SH-SY5Y (cell line): ENCODE measurements around the gene P2RX7.

ENCODE experiments used
- GATA2 ChIP-seq: IDR thresholded peaks from 2 replicates; pipeline ENCODE4 v1.6.1; 2011; ENCODE audit warnings: mild to moderate bottlenecking, low read depth, low read length
- GATA3 ChIP-seq: IDR thresholded peaks from 2 replicates; pipeline ENCODE4 v1.6.1; 2011; ENCODE audit warnings: low read depth, mild to moderate bottlenecking, low read length, moderate library complexity

P2RX7 gene

DNA sequence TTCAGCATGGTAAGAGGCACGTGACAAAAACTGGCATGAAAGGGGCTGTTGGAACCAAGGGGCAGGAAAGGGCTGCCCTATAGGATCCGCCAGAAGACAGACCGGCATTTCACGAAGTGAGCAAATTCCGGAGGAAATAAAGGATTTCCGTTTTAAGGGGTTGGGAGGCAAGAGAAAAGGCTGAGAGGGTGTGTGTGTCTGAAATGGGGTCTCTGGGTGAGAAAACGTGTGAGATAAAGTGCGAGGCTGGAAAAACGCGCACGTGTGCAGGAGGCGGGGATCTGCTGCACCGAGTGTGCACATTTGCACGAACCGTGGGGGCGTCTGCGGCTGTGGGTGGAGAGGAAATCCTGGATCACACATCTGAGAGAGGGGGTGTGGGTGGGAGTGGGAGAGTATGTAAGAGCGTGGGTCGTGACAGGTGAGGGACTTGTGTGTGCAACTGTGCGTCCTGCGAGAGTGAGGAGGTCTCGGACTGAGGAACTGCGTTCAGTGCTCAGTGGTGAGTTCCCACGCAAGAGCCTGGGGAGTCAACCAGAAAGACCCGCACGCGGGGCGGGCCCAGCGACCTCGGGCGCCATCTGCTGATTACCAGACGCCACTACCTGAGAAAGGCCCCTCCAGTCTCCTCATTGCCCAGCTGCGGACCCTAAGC lies 37.0 kb upstream of the P2RX7 start:
- TF ChIP-seq GATA3 (no peak), GATA2 (no peak)

DNA sequence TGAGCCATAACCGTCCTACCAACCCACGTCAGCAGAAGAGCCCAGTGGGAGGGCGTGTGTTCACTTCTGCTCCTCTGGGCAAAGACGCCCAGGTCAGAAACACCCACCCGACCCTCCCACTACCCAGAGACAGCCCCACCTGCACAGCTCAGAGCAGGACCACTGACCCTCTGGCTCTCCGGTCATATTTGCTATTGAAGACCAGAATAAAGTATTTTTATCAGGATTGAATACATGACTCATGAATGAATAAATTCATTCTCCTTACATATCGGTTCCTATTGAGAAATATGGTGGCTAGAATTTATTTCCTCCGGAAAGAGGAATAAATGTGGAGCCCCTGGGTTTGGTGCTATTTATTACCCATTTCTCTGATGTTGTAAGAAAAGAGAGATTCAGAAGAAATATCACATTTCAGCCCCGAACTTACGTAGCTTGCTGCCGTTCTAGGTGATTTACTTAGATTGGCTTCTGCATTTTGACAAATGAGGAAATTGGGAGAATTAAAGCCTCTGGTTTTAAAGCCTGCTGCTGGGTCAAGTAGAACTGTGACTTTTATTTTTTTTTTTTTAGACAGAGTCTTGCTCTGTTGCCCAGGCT lies 36.4 kb upstream of the P2RX7 start:
- no peak for TF ChIP-seq GATA3
- TF ChIP-seq GATA2, result no peak

DNA sequence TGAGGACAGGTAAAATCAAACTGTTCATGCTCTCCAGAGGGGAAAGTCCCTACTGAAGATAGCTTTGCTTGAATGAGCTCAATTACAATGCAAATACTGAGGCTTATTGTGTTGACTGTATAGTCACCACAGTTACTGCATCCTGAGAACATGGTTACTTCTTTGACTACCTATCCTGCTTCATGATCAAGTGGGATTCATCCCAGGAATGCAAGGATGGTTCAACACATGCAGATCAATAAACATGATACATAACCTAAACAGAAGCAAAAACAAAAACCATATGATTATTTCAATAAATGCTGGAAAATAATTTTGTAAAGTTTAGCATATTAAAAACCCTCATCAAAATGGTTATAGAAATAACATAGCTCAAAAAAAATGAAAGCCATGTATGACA lies 32.9 kb upstream of the P2RX7 start:
- TF ChIP-seq GATA2 (no peak), GATA3 (no peak)

DNA sequence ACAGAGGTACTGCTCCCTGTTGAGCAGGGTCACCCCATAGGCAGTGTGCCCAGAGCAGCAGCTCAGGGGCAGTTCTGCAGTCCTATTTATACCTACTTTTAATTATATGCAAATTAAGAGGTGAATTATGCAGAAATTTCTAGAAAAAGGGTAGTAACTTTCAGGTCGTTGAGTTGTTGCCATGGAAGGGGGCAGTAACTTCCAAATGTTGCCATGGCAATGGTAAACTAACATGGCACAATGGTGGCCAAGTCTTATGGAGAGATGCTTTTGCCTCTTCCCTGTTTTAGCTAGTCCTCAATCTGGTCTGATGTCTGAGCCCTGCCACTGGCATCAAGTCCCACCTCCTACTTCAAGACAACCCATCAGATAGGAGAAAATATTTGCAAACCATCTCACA lies 30.4 kb upstream of the P2RX7 start:
- TF ChIP-seq GATA2 (no peak), GATA3 (no peak)

DNA sequence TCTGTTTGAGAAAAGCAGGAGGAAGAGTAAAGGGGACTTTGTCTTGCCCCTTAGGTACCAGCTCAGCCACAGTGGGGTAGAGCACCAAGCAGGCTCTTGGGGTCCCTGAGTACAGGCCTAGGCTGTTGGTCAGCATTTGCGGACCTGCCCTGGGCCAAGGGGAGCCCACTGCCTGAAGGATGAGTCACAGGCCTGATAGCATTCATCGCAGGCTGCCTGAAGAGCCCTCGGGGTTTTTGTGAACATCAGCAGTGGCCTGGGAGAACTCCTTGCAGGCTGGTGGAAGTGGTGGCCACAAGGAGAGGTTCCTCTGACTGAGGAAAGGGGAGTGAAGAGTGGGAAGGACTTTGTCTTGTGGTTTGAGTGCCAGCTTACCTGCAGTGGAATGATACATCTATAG lies 25.0 kb upstream of the P2RX7 start:
- TF ChIP-seq GATA3, result no peak
- TF ChIP-seq GATA2, result no peak

DNA sequence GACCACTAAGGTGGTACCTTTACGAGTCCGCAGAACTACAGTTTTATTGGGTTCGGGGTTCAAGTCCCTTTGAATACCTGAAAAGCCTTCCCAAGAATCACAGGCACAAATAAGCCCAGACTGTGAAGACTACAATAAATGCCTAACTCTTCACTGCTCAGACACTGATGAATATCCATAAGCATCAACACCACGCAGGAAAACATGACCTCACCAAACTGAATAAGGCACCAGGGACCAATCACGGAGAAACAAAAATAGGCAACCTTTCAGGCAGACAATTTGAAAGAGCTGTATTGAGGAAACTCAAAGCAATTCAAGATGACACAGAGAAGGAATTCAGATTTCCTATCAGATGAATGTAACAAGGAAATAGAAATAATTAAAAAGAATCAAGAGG lies 24.2 kb upstream of the P2RX7 start:
- TF ChIP-seq GATA2 (no peak), GATA3 (no peak)

DNA sequence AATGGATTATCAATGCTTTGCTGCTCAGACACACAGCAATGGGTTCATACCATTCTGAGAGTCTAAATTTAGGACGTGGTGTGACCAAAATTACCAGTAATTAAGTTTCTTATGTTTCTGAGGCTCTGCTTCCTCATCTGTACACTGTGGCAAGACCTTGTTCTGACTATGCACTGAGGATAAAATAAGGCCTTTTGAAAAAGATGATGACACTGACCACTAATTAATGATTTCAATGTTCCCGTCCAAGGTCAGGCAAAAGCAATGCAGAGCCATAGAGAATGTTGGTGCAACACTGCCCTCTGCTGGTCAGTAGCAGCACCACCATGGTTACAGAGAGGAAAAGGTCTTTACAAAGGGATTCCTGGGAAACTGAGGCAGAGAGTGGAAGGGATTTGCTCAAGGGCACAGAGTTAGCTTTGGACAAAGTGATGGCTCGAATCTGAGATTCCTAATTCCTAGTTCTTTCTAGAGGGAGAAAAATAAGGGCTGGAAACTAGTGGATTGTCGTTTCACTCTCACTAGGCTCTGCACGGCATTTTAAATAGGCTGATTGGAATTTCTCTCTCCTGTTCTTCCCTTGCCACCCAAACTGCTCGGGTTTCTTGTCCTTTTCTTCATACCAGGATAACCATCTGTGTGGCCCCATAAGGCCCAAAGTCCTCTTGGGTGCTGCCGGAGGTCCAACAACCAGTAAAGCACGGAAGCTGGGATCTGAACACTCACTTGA lies 22.3 kb upstream of the P2RX7 start:
- no peak for TF ChIP-seq GATA2
- no peak for TF ChIP-seq GATA3

DNA sequence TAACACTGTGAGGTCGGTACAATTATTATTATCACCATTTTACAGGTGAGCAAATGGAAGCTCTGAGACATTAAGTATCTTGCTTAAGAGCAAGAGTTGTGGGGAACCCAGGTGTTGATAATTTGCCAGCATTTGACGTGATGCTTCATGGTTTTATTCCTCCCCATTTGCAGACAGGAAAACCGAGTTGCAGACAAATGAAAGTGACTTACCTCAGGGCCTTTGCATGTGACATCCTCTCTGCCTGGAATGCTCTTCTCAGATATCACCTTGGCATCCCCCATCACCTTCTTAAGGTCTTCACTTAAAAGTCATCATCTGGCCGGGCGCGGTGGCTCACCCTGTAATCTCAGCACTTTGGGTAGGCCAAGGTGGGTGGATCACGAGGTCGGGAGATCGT lies 21.0 kb upstream of the P2RX7 start:
- TF ChIP-seq GATA2, result no peak
- no peak for TF ChIP-seq GATA3

DNA sequence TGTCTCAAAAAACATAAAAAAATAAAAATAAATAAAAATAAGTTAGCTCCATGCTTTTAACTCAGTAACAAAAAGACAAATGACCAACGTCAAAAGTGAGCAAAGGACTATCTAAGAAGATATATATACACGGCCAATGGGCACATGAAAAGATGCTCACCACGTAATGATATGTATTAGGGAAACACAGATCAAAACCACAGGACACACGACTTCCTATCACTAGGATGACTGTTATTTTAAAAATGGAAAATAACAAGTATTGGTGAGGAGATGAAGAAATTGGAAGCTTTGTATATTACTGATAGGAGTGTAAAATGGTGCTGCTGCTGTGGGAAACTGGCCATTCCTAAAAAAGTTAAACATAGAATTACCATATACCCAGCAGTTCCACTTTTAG lies 20.2 kb upstream of the P2RX7 start:
- TF ChIP-seq GATA2, result no peak
- TF ChIP-seq GATA3, result no peak

DNA sequence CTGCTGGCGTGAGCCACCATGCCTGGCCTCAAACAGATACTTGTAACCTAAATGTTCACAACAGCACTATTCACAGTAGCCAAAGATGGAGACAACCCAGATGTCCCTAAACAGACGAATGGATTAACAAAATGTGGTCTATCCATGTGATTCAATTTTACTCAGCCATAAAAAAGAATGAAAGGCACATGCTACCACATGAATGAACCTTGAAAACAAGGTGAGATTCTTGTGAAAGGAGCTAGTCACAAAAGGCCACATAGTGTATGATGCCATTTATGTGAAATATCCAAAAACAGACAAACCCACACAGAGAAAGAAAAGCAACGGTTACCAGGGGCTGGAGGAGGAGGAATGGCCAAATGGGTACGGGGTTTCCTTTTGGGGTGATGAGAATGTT lies 19.6 kb upstream of the P2RX7 start:
- TF ChIP-seq GATA2 (no peak), GATA3 (no peak)

DNA sequence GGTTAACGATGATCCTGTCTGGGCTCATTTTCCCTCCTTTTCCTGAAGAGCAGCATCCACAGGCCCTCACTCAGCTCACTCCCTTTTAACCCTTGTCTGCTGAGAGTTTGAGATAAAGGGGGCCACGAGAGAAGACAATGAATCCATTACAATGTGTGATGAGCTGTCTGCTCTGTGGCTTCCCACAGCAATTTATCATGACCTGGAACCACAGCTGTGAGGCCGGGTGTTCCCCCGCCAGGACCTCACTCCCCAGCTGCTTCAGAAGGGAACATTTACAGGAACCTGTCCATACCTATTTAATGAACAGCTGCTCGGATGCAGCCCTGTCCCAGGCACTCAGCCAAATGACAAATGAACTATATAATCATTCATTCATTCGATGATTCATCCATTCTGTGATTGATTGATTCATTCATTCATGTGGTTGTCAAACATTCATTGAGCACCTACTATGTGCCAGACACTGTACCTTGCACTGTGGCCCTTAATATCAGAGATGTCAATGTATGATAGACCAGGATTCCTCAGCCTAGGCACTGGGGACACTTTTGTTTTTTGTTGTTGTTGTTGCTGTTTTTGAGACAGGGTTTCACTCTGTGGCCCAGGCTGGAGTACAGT lies 18.5 kb upstream of the P2RX7 start:
- no peak for TF ChIP-seq GATA3
- TF ChIP-seq GATA2, result no peak

DNA sequence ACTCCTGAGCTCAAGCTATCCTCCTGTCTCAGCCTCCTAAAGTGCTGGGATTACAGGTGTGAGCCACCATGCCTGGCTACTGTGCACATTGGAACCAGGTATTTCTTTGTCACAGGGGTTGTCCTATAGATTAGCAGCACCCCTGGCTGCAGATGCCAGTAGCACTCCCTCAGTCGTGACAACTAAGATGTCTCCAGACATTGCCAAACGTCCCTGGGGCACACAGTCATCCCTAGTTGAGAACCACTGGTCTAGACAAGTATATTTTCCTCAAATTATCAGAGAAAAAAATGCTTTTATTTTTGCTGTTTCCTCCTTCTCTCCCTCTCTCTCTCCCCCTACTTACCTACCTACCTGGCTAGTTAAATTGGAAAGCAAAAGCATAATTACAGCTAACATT lies 17.9 kb upstream of the P2RX7 start:
- TF ChIP-seq GATA3 (no peak), GATA2 (no peak)

DNA sequence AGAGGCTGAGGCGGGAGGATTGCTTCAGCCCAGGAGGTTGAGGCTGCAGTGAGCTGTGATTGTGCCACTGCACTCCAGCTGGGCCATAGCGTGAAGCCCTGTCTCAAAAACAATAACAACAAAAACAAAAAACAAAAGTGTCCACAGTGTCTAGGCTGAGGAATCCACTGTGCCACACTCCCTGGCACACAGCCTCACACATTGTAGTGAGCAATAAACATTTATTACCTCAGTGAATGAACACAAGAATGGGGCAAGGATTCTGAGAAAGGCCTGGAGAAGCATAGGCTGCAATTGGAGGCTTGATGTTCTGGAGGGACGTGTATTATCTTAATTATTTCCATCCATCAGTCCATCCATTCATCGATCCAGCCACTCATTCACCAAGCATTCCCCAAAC lies 17.1 kb upstream of the P2RX7 start:
- no peak for TF ChIP-seq GATA3
- TF ChIP-seq GATA2, result no peak

DNA sequence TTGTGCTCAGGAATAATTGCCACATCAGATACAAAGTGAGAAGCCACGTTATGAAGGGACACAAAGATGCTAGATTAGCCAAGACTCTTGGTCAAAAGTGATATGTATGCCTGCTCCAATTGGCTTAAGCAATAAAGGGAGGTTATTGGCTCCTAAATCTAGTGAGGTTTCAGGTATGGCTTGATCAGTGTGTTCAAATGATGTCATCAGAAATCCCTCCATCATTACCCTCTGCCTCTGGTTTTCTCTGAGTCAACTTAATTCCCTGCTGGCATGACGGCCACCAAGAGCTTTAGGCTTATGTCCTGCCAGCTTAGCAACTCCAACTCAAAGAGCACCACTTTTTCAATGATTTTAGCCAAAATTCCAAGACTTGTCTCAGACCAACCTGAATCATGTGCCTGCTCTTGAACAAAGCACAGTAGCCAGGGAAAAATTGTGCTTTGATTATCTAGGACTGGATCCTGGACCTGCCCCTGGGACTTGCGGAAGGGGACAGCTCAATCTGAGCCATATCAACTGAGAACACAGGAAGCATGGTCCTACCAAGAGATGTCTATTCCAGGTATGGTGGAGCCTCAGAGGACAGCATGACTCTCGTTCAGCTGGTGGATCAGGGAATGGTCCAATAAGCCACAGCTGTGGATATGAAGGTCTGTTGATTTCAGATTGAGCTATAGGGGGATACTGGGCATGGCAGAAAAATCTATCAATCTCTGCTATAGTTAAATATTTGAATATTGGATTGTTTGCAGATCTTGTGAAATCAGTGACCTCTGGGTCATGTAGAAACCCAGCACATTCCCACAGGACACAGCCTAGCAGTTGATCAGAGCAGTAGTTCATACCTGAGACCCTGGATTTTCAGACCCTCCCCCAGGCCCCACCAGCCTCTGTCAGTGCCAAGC lies 16.1 kb upstream of the P2RX7 start:
- TF ChIP-seq GATA3 (no peak), GATA2 (no peak)
